ENCODE measurements around the gene ZNF423. TPM values are rescaled to one million over a fixed set of nuclear protein-coding genes. Genes with fewer than 3 reads are reported as not detected.

Gene ZNF423
- total and polyA plus RNA-seq, 7 donors: 0.69 to 19.7 (median 3.6) TPM

- TF ChIP-seq EP300 (IDR thresholded peaks at IDR 0.05): no peak
- TF ChIP-seq POLR2A (IDR thresholded peaks at IDR 0.05): no peak
- TF ChIP-seq, protein P1, sequence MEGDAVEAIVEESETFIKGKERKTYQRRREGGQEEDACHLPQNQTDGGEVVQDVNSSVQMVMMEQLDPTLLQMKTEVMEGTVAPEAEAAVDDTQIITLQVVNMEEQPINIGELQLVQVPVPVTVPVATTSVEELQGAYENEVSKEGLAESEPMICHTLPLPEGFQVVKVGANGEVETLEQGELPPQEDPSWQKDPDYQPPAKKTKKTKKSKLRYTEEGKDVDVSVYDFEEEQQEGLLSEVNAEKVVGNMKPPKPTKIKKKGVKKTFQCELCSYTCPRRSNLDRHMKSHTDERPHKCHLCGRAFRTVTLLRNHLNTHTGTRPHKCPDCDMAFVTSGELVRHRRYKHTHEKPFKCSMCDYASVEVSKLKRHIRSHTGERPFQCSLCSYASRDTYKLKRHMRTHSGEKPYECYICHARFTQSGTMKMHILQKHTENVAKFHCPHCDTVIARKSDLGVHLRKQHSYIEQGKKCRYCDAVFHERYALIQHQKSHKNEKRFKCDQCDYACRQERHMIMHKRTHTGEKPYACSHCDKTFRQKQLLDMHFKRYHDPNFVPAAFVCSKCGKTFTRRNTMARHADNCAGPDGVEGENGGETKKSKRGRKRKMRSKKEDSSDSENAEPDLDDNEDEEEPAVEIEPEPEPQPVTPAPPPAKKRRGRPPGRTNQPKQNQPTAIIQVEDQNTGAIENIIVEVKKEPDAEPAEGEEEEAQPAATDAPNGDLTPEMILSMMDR (IDR thresholded peaks at IDR 0.05): no peak
- no peak for TF ChIP-seq POLR2AphosphoS5 (IDR thresholded peaks at IDR 0.05)
- Histone ChIP-seq H3K4me3 (no peak overlapping the region), H3K36me3 (no peaks in the 10 kb centered on the region), H3K27me3 (no peaks in the 10 kb centered on the region), H3K4me1 (peaks cover 0 to 17% (median 8%) of the 10 kb centered on the region in 4 donors), H3K27ac (no peak overlapping the region), H3K9me3 (no peaks in the 10 kb centered on the region)
- DNase-seq: no peak
- intact Hi-C loops (cut with DNase I): loop anchor here (10.0 kb wide), 1 partner anchor 117 kb away; no protein-coding TSS in a partner anchor
- 91 to 92% methylated on average over 3 of the region's 3 CpGs for WGBS, 2 donors
Observed at GRCh38 chr16:49628148-49628547, 227.8 kb downstream of the ZNF423 start.

GRCh38 chr16:49625311-49626065, 230.4 kb downstream of the ZNF423 start:
- H3K27ac ChIP-seq: no peak overlapping the region
- intact Hi-C loops (cut with DNase I): loop anchor here (10.0 kb wide), 1 partner anchor 119 kb away; no protein-coding TSS in a partner anchor

DNA sequence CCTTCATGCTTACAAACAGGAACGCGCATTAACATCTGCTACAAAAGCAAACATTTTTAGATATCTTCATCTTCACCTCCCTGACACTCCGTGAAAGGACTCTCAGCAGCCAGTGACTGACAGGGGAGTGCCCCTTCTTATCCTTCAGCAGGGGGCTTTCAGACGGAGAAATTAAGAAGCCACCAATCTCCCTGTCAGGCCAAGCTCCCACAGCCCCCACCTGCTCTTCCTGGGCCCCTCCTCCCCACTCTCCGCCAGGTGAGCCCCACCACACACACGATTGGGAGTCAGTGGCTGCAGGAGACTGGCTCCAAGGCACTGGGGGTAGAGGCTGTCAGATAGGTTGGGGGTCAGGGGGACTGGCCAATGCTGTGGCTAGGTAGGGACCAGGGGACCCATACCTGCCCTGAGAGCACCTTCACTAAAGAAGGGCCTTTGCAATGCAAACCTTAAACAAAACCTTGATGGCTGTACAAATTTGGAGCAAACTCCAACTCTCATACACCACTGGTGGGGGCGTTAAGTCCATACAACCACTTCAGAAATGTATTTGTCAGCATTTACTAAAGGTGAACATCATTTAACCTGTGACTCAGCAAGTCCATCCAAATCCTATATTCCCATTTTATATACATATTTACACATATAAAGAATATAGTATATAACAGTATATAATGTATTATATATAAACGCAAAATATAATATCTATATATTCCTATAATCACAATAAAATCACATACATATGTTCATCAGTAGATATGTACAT, 232.2 kb downstream of the ZNF423 start:
- no peaks in the 10 kb centered on the region for H3K36me3 ChIP-seq
- no peak overlapping the region for H3K4me3 ChIP-seq
- peak; percentile 45 for DNase-seq
- no peak overlapping the region for H3K27ac ChIP-seq
- TF ChIP-seq POLR2A (IDR thresholded peaks at IDR 0.05) (no peak), POLR2AphosphoS5 (IDR thresholded peaks at IDR 0.05) (no peak), EP300 (IDR thresholded peaks at IDR 0.05) (no peak)
- TF ChIP-seq, protein P1 (IDR thresholded peaks at IDR 0.05): no peak
- H3K27me3 ChIP-seq: no peaks in the 10 kb centered on the region
- intact Hi-C loops (cut with DNase I): loop anchor here (10.0 kb wide), 1 partner anchor 121 kb away; no protein-coding TSS in a partner anchor
- WGBS, 2 donors: 84 to 88% methylated on average over 8 of the region's 8 CpGs
- H3K9me3 ChIP-seq: no peaks in the 10 kb centered on the region
- H3K4me1 ChIP-seq: peaks cover 0 to 25% (median 22%) of the 10 kb centered on the region in 4 donors

More at GRCh38 chr16:49625311-49626065, 230.4 kb downstream of the ZNF423 start:
- Histone ChIP-seq H3K4me1 (peaks cover 0 to 10% (median 8%) of the 10 kb centered on the region in 4 donors), H3K27me3 (no peaks in the 10 kb centered on the region), H3K36me3 (no peaks in the 10 kb centered on the region), H3K4me3 (no peak overlapping the region), H3K9me3 (no peaks in the 10 kb centered on the region)
- DNase-seq: no peak
- no peak for TF ChIP-seq EP300 (IDR thresholded peaks at IDR 0.05)
- TF ChIP-seq, protein P1 (IDR thresholded peaks at IDR 0.05): no peak
- no peak for TF ChIP-seq POLR2AphosphoS5 (IDR thresholded peaks at IDR 0.05)
- no peak for TF ChIP-seq POLR2A (IDR thresholded peaks at IDR 0.05)
- WGBS, 2 donors: 72 to 80% methylated on average over 3 of the region's 3 CpGs

GRCh38 chr16:49622421-49623402, 233.2 kb downstream of the ZNF423 start:
- no peak overlapping the region for H3K4me3 ChIP-seq
- WGBS, 2 donors: 92 to 94% methylated on average over 17 of the region's 17 CpGs
- intact Hi-C loops (cut with DNase I): loop anchor here (10.0 kb wide), 1 partner anchor 122 kb away; no protein-coding TSS in a partner anchor

More at GRCh38 chr16:49622421-49623402, 233.2 kb downstream of the ZNF423 start:
- H3K9me3 ChIP-seq: no peaks in the 10 kb centered on the region
- TF ChIP-seq EP300 (IDR thresholded peaks at IDR 0.05) (no peak), POLR2AphosphoS5 (IDR thresholded peaks at IDR 0.05) (no peak), POLR2A (IDR thresholded peaks at IDR 0.05) (no peak)
- TF ChIP-seq, protein P1 (IDR thresholded peaks at IDR 0.05): no peak
- no peak overlapping the region for H3K27ac ChIP-seq
- peaks cover 0 to 25% (median 22%) of the 10 kb centered on the region in 4 donors for H3K4me1 ChIP-seq
- no peak for DNase-seq
- H3K36me3 ChIP-seq: no peaks in the 10 kb centered on the region
- no peaks in the 10 kb centered on the region for H3K27me3 ChIP-seq
